ENCODE measurements around the gene ZNF280D. TPM values are rescaled to one million over a fixed set of nuclear protein-coding genes. Genes with fewer than 3 reads are reported as not detected.
"Not testable (repeated sequence)": the region's sequence is repeated elsewhere in the genome, so short reads cannot be mapped to it uniquely, and the experiment has no call there.

The ZNF280D gene, protein sequence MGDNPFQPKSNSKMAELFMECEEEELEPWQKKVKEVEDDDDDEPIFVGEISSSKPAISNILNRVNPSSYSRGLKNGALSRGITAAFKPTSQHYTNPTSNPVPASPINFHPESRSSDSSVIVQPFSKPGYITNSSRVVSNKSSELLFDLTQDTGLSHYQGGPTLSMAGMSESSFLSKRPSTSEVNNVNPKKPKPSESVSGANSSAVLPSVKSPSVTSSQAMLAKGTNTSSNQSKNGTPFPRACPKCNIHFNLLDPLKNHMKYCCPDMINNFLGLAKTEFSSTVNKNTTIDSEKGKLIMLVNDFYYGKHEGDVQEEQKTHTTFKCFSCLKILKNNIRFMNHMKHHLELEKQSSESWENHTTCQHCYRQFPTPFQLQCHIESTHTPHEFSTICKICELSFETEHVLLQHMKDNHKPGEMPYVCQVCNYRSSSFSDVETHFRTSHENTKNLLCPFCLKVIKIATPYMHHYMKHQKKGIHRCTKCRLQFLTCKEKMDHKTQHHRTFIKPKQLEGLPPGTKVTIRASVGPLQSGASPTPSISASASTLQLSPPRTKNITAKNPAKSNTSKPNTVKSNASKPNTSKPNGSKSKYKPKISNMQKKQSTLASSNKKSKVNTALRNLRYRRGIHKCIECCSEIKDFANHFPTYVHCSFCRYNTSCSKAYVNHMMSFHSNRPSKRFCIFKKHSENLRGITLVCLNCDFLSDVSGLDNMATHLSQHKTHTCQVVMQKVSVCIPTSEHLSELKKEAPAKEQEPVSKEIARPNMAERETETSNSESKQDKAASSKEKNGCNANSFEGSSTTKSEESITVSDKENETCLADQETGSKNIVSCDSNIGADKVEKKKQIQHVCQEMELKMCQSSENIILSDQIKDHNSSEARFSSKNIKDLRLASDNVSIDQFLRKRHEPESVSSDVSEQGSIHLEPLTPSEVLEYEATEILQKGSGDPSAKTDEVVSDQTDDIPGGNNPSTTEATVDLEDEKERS
- polyA plus RNA-seq (ENCODE audit: insufficient read length), result 36.9 TPM

GRCh38 chr15:56733136-56734012 lies at the start of gene ZNF280D:
TSS of gene ZNF280D (minus strand) at chr15:56733509. CDS start at chr15:56707109, 26,400 bp downstream.
- peak; percentile 93 for DNase-seq

DNA sequence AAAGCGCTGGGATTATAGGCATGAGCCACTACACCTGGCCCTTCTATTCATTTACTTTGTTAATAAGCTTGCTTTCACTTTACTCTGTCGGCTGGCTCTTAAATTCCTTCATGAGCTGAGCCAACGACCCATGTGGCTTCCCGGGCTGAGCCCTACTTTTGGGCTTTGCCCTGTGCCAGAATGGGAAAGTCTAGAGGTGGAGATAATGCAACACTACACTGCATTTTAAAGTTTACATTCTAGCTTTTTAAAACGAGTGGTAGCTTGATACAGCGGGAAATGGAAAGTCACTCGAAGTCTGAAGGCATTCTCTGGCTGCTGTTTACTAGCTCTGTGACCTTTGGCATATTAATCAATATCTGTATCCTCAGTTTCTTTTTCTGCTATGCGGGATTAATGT lies 49.0 kb upstream of the ZNF280D start:
- no peak for DNase-seq

DNA sequence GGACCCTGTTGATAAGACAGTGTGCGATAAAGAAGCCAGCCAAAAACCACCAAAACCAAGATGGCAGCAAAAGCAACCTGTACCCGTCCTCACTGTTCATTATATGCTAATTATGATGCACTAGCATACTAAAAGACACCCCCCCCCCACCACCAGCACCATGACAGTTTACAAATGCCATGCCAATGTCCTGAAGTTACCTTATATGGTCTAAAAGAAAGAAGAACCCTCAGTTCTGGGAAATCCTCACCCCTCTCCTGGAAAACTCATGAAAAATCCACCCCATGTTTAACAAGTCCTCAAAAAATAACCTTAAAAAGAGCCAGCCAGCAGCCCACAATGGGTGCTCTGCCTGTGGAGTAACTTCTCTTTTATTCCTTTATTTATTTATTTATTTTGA lies 48.4 kb upstream of the ZNF280D start:
- DNase-seq, result no peak

DNA sequence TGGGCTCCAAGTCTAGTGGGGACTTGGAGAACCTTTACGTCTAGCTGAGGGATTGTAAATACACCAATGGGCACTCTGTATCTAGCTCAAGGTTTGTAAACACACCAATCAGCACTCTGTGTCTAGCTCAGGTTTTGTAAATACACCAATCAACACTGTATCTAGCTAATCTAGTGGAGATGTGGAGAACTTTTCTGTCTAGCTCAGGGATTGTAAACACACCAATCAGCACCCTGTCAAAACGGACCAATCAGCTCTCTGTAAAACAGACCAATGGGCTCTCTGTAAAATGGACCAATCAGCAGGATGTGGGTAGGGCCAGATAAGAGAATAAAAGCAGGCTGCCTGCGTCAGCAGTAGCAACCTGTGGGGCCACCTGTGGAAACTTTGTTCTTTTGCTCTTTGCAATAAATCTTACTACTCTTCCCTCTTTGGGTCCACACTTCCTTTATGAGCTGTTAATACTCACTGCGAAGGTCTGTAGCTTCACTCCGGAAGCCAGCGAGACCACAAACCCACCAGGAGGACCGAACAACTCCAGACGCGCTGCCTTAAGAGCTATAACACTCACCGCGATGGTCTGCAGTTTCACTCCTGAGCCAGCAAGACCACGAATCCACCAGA lies 46.9 kb upstream of the ZNF280D start:
- DNase-seq, result not testable (repeated sequence)

DNA sequence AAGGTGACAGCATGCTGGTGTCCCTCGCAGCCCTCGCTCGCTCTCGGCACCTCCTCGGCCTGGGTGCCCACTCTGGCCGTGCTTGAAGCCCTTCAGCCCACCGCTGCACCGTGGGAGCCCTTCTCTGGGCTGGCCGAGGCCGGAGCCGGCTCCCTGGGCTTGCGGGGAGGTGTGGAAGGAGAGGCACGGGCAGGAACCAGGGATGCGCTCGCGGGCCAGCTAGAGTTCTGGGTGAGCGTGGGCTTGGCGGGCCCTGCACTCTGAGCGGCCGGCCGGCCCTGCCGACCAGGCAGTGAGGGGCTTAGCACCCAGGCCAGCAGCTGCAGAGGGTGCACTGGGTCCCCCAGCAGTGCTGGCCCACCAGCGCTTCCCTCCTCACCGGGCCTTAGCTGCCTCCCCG lies 46.1 kb upstream of the ZNF280D start:
- DNase-seq, result not testable (repeated sequence)

- DNase-seq, result no peak
Observed at GRCh38 chr15:56778761-56779160, 45.5 kb upstream of the ZNF280D start.

DNA sequence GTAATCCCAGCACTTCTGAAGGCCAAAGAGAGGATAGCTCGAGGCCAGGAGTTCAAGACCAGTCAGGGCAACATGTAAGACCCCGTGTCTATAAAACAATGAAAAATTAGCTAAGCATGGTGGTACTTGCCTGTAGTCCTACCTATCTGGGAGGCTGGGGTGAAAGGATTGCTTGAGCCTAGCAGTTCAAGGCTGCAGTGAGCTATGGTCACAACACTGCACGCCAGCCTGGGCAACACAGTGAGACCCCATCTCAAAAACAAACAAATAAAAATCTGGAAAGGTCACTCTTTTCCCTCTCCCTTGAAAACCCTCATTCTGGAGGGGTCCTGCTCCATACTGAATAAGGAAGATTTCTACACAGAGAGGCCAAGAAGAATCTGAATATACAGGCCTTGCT lies 43.5 kb upstream of the ZNF280D start:
- no peak for DNase-seq

DNA sequence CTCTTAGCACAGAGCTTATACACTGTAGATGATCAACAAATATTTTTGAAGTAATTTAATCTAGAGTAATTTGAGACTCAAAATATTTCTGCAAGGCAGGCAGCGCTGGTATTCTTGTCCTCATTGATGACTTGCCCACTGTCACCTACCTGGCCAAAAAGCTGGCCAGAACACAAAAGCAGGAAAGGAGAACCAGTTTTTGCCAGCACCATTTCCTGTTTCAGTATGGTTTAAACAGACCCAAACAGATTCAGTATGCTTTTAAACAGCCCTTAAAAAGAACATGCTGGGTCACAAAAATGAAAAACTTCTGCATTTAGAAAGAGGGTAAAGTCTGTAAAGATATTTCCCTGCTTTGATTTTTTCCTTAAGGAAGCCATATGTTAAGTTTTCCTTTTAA lies 42.3 kb upstream of the ZNF280D start:
- DNase-seq, result no peak

DNA sequence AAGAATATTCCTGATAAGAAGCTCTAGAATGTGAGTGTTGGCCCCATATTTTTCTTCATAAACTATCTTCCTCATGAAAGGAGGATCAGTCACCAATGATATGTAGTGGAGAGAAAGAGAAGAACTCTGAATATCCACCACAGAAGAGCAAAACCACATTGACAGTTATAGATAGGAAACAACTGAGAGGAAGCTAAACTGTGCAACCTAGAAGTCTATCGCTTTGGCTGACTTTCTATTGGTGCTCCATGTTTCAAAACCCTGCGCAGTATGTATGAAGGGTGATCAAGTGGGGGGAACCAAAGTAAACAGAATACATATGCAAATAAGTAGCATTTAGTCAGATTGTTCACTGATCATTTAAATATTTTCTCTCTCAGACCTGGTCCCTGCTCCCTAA lies 41.0 kb upstream of the ZNF280D start:
- no peak for DNase-seq

DNA sequence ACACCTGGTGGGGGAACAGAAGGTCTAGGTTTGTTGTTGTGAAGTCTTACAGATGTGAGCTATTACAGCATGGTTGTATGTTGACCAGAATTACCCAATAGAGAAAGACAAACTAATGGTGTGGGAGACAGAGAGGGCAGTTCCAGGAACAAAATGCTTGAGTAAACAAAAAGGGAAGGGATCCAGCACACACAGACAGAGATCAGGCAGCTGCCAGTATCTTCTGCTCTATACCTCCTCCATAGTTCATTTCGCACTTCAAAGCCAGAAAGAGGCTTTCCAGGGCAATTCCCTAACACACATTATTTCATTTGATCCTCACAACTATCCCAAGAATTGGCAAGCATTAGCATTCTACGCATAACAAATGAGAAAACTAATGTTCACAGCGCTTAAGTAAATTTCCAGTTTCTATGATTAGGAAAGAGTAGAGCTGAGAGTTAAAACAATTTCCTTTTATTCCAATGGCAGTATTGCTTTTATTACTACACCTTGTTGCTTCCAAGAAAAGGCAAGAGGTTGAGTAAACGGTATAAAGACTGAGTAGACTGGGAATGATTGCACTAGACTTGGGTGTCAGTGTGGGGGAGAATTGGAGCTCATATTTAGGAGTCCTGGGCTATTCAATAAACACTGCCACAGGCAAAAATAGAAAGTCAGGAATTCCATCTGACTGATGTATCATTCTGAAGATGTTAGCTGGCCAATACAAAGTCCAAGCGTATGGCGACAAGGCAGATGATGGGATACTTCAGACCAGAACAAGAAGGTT lies 39.7 kb upstream of the ZNF280D start:
- no peak for DNase-seq

DNA sequence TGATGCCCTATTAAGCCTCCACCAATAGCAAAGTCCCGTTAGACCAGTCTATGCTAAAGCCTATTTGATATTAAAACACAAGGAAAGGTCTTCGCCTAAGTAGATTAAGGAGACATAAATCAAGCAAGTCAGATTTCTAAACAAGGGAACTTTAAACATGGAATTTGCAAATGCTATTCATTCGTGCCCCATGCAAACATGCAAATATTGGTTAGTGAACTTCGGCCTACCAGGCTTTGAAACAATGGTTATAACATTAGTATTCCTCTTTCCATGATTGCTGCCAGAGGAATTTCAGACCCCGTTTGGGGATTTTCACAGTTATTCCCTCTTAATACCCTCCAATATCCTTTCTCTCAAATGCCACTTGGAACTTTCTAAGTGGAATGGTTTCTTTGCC lies 36.9 kb upstream of the ZNF280D start:
- DNase-seq, result no peak

GRCh38 chr15:56767315-56767714 lies 34.0 kb upstream of the ZNF280D start:
- DNase-seq, result no peak

DNA sequence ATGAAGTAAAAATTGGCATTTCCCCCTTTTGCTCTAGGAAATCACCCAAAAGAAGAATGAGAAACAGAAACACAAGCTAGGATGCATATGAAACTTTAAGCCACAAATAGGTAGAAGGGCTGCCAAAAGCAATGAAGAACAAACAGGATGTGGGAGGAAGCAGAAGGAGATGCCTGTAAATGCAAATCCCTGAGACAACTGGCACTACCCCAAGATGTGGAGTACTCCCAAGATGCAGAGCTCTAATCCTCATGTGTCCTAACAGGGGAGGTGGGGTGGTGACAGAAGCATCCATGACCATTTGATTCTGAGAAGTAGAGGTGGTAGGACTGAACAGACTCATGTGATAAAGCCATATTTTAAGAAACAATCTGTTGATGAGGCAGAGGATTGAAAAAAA lies 31.9 kb upstream of the ZNF280D start:
- no peak for DNase-seq

DNA sequence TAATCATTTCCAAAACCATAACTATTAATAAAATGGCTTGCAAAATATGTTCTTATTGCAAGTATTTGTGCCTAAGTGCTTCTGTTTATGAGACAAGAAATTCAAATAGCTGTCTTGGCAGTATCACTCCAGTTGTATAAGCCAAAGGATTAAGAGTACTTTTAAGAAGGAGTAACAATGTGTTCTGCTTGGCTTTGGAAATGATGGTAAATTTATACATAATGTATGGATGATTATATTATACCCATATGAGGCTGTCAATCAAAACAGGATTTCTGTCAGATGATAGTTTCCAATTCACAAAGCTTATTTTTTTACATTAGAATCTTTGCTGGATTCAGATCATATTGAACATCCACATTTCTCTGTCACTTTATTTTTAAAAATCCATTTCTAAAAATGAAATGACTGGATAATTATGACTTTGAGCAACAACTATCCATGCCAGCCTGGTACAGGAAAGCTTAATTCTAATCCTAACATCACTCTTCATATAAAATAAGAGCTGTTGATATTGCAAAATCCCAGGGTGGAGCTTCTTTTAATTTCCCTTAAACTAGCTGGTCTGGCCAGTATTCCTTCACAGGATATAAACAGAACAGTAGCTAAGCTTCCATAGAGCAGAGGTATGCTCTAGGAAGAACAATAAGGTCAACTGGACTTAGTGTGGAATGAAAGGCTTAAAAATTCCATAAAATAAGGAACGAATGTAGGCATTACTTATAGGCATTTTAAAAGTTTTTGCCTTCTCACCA lies 30.0 kb upstream of the ZNF280D start:
- DNase-seq, result no peak

DNA sequence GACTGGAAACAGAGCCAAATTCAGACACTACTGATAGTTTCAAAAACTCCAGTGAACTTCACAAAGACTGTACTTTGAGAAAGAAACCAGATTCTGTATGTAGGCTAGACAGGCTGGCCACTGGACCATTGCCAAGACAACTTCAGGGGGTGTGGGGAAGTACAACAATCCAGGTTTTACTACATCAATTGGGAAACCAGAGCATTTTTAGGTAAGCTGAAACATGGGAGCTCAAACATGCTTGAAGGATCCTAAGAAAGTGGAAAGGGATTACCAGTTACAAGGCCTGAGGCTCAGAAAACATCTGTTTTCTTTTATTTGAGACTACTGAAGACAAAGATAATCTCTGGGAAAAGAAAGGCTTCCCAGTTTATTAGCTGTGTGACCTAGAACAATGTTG lies 26.9 kb upstream of the ZNF280D start:
- DNase-seq, result no peak

- no peak for DNase-seq
Observed at GRCh38 chr15:56759450-56759845, 26.1 kb upstream of the ZNF280D start.

- DNase-seq, result no peak
Observed at GRCh38 chr15:56758770-56759449, 25.6 kb upstream of the ZNF280D start.

DNA sequence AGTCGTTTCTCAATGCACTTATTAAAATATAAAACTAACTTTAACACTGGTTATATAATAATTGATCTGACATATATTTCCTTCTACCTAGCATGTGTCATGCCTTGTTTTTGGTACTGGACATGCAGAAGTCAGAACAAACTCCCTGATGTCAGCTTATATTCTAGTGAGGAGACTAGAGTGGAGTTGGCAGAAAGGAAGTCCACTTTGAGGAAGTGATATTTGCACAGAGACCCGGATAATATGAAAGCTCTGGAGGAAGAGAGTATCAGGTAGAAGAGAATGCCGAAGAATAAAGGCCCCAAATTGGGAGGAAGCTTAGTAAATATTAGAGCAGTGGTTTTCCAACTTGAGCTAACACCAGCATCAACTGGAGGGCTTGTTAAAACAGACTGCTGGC lies 24.6 kb upstream of the ZNF280D start:
- DNase-seq, result no peak

GRCh38 chr15:56754772-56755370 lies 21.6 kb upstream of the ZNF280D start:
- DNase-seq, result no peak
